ENCODE data around the gene TMEM156.

Gene TMEM156

GRCh38 chr4:39056023-39056422 is 23.8 kb upstream of the TMEM156 start:
- TF ChIP-seq ZBTB7A (IDR thresholded peaks at IDR 0.05; ENCODE audit: low read depth) = no peak

- no peak for TF ChIP-seq FOXM1 (IDR thresholded peaks at IDR 0.05; ENCODE audit: borderline replicate concordance, low read depth)
- TF ChIP-seq, protein P1, sequence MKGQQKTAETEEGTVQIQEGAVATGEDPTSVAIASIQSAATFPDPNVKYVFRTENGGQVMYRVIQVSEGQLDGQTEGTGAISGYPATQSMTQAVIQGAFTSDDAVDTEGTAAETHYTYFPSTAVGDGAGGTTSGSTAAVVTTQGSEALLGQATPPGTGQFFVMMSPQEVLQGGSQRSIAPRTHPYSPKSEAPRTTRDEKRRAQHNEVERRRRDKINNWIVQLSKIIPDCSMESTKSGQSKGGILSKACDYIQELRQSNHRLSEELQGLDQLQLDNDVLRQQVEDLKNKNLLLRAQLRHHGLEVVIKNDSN (IDR thresholded peaks at IDR 0.05) = no peak
- no peak for TF ChIP-seq YY1 (IDR thresholded peaks at IDR 0.05; ENCODE audit: low read depth)
These were observed 22.3 kb upstream of the TMEM156 start for GRCh38 chr4:39054497-39054896.

GRCh38 chr4:39053983-39054382 is 21.8 kb upstream of the TMEM156 start:
- no peak for TF ChIP-seq TCF12 (IDR thresholded peaks at IDR 0.05; ENCODE audit: low read depth)
- TF ChIP-seq, protein P2, sequence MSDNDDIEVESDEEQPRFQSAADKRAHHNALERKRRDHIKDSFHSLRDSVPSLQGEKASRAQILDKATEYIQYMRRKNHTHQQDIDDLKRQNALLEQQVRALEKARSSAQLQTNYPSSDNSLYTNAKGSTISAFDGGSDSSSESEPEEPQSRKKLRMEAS (IDR thresholded peaks at IDR 0.05) = no peak
- TF ChIP-seq TAF1 (IDR thresholded peaks at IDR 0.05; ENCODE audit: low read depth) = no peak
- no peak for TF ChIP-seq CREB1 (IDR thresholded peaks at IDR 0.05; ENCODE audit: low read depth)
- no peak for TF ChIP-seq EGR1 (IDR thresholded peaks at IDR 0.05)
- TF ChIP-seq TEAD4 (IDR thresholded peaks at IDR 0.05) = no peak
- no peak for TF ChIP-seq EP300 (IDR thresholded peaks at IDR 0.05; ENCODE audit: borderline replicate concordance)
- TF ChIP-seq YY1 (IDR thresholded peaks at IDR 0.05; ENCODE audit: low read depth) = no peak
- no peak for TF ChIP-seq CEBPB (IDR thresholded peaks at IDR 0.05)
- TF ChIP-seq ZBTB7A (IDR thresholded peaks at IDR 0.05; ENCODE audit: low read depth) = no peak
- no peak for TF ChIP-seq RAD21 (IDR thresholded peaks at IDR 0.05; ENCODE audit: low read depth)
- no peak for TF ChIP-seq NFIC (IDR thresholded peaks at IDR 0.05)
- TF ChIP-seq FOXM1 (IDR thresholded peaks at IDR 0.05; ENCODE audit: borderline replicate concordance, low read depth) = no peak
- TF ChIP-seq, protein P1 (IDR thresholded peaks at IDR 0.05) = no peak
- TF ChIP-seq, protein P3, sequence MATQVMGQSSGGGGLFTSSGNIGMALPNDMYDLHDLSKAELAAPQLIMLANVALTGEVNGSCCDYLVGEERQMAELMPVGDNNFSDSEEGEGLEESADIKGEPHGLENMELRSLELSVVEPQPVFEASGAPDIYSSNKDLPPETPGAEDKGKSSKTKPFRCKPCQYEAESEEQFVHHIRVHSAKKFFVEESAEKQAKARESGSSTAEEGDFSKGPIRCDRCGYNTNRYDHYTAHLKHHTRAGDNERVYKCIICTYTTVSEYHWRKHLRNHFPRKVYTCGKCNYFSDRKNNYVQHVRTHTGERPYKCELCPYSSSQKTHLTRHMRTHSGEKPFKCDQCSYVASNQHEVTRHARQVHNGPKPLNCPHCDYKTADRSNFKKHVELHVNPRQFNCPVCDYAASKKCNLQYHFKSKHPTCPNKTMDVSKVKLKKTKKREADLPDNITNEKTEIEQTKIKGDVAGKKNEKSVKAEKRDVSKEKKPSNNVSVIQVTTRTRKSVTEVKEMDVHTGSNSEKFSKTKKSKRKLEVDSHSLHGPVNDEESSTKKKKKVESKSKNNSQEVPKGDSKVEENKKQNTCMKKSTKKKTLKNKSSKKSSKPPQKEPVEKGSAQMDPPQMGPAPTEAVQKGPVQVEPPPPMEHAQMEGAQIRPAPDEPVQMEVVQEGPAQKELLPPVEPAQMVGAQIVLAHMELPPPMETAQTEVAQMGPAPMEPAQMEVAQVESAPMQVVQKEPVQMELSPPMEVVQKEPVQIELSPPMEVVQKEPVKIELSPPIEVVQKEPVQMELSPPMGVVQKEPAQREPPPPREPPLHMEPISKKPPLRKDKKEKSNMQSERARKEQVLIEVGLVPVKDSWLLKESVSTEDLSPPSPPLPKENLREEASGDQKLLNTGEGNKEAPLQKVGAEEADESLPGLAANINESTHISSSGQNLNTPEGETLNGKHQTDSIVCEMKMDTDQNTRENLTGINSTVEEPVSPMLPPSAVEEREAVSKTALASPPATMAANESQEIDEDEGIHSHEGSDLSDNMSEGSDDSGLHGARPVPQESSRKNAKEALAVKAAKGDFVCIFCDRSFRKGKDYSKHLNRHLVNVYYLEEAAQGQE (IDR thresholded peaks at IDR 0.05; ENCODE audit: low read depth) = no peak

DNA sequence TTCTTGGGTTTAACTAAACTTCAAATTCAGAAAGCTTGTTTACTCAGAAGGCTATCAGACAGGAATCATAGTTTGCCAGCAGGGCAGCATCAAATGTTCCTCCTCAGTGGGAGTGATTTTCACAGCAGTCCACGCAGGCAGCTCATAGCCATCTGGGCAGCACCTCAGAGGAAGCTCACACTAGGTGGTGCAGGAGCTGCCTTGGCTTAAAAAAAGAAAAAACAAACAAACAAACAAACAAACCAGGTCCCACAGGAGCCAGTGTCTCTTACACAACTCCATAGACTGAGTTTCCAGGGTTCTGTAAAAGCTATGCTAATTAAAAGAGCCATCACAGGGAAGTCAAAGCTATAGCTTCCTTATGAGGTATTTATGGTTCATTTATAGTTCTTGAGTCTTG is 19.3 kb upstream of the TMEM156 start:
- TF ChIP-seq EGR1 (IDR thresholded peaks at IDR 0.05) (no peak), TCF12 (IDR thresholded peaks at IDR 0.05; ENCODE audit: low read depth) (no peak), RAD21 (IDR thresholded peaks at IDR 0.05; ENCODE audit: low read depth) (no peak), NFIC (IDR thresholded peaks at IDR 0.05) (no peak), CREB1 (IDR thresholded peaks at IDR 0.05; ENCODE audit: low read depth) (no peak), FOXM1 (IDR thresholded peaks at IDR 0.05; ENCODE audit: borderline replicate concordance, low read depth) (no peak), ZBTB7A (IDR thresholded peaks at IDR 0.05; ENCODE audit: low read depth) (no peak), TEAD4 (IDR thresholded peaks at IDR 0.05) (no peak), TAF1 (IDR thresholded peaks at IDR 0.05; ENCODE audit: low read depth) (no peak), YY1 (IDR thresholded peaks at IDR 0.05; ENCODE audit: low read depth) (no peak), CEBPB (IDR thresholded peaks at IDR 0.05) (no peak)
- TF ChIP-seq, protein P1 (IDR thresholded peaks at IDR 0.05) = no peak
- TF ChIP-seq, protein P3 (IDR thresholded peaks at IDR 0.05; ENCODE audit: low read depth) = no peak

DNA sequence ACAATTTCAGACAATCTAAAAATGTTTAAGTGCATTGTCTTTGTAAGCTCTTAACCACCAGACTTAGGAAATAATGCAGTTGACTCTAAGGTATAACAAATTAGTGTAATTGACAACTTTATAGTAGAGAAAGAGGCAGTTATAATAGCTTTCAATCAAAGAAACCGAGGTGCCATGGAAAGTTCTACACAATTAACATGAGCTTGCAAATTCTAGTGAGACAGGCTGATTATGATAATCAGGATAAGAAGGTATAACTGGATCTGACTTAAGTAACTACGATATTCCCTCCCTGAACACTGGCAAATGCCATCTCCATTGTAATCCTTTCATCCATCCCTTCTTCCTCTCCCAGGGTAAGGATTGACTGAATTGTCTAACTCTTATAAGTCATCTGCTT is 18.4 kb upstream of the TMEM156 start:
- no peak for TF ChIP-seq CEBPB (IDR thresholded peaks at IDR 0.05)
- no peak for TF ChIP-seq TAF1 (IDR thresholded peaks at IDR 0.05; ENCODE audit: low read depth)
- no peak for TF ChIP-seq RAD21 (IDR thresholded peaks at IDR 0.05; ENCODE audit: low read depth)
- TF ChIP-seq EP300 (IDR thresholded peaks at IDR 0.05; ENCODE audit: borderline replicate concordance) = no peak
- no peak for TF ChIP-seq TCF12 (IDR thresholded peaks at IDR 0.05; ENCODE audit: low read depth)
- TF ChIP-seq FOXM1 (IDR thresholded peaks at IDR 0.05; ENCODE audit: borderline replicate concordance, low read depth) = no peak
- no peak for TF ChIP-seq NFIC (IDR thresholded peaks at IDR 0.05)
- TF ChIP-seq, protein P3 (IDR thresholded peaks at IDR 0.05; ENCODE audit: low read depth) = no peak
- no peak for TF ChIP-seq EGR1 (IDR thresholded peaks at IDR 0.05)
- TF ChIP-seq YY1 (IDR thresholded peaks at IDR 0.05; ENCODE audit: low read depth) = no peak
- TF ChIP-seq ZBTB7A (IDR thresholded peaks at IDR 0.05; ENCODE audit: low read depth) = no peak
- no peak for TF ChIP-seq TEAD4 (IDR thresholded peaks at IDR 0.05)
- TF ChIP-seq, protein P2 (IDR thresholded peaks at IDR 0.05) = no peak
- TF ChIP-seq CREB1 (IDR thresholded peaks at IDR 0.05; ENCODE audit: low read depth) = no peak
- TF ChIP-seq, protein P1 (IDR thresholded peaks at IDR 0.05) = no peak
